LNCaP clone FGC (cell line): ENCODE measurements around the gene SPECC1L.
A peak's percentile ranks its signal among the peaks of the same experiment; 100 is the strongest.

Experiments used
- DNase-seq: peaks from one replicate; pipeline ENCODE4 v3.0.0-alpha.2; 2011; ENCODE audit warnings: low read depth
- H3K4me3 ChIP-seq: 2 replicates; pipeline ENCODE4 v1.5.1; 2011; ENCODE audit warnings: mild to moderate bottlenecking, low read depth, low read length, control low read depth
- TF ChIP-seq, protein P1 (sequence below): IDR thresholded peaks from 2 replicates; pipeline ENCODE4 v1.5.1; 2012; ENCODE audit warnings: mild to moderate bottlenecking; ENCODE audit not compliant: control insufficient read depth, insufficient read depth; ENCODE audit errors: extremely low read depth

SPECC1L gene

DNA sequence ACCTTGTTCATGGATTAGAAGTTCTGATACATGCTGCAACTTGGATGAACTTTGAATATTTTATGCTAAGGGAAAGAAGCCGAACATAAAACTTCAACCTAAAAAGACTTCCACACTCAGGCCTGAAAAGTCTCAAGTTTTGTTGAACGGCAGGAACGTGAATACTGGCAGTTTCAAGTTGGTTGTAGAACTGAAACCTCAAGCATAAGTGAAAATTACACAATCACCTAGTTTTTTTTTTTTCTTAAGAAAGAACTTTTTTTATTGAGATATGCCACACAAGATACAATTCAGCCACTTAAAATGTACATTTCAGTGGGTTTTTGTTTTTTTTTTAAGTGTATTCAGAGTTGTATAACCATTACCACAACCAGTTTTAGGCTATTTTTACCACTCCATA, 106.0 kb downstream of the SPECC1L start:
- TF ChIP-seq, protein P1, sequence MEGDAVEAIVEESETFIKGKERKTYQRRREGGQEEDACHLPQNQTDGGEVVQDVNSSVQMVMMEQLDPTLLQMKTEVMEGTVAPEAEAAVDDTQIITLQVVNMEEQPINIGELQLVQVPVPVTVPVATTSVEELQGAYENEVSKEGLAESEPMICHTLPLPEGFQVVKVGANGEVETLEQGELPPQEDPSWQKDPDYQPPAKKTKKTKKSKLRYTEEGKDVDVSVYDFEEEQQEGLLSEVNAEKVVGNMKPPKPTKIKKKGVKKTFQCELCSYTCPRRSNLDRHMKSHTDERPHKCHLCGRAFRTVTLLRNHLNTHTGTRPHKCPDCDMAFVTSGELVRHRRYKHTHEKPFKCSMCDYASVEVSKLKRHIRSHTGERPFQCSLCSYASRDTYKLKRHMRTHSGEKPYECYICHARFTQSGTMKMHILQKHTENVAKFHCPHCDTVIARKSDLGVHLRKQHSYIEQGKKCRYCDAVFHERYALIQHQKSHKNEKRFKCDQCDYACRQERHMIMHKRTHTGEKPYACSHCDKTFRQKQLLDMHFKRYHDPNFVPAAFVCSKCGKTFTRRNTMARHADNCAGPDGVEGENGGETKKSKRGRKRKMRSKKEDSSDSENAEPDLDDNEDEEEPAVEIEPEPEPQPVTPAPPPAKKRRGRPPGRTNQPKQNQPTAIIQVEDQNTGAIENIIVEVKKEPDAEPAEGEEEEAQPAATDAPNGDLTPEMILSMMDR: no peak
- DNase-seq: no peak
- no peak overlapping the region for H3K4me3 ChIP-seq

DNA sequence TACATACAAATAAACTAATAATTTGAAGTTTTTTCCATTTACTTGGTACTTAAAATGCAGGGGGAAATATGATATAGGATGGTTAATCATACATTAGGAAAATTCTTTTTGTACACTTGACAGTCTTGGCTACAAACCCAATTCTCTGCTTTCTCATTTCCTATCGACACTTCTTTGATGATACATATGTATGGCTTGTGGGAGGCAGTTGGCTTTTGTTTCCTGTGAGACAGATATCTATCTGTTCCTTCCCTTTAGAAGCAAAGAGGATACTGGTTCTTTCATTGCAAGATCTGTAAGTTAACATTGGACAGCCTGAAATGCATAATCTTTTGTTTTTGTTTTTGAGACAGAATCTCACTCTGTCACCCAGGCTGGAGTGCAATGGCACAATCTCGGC, 108.9 kb downstream of the SPECC1L start:
- TF ChIP-seq, protein P1: no peak
- no peak for DNase-seq
- H3K4me3 ChIP-seq: no peak overlapping the region

DNA sequence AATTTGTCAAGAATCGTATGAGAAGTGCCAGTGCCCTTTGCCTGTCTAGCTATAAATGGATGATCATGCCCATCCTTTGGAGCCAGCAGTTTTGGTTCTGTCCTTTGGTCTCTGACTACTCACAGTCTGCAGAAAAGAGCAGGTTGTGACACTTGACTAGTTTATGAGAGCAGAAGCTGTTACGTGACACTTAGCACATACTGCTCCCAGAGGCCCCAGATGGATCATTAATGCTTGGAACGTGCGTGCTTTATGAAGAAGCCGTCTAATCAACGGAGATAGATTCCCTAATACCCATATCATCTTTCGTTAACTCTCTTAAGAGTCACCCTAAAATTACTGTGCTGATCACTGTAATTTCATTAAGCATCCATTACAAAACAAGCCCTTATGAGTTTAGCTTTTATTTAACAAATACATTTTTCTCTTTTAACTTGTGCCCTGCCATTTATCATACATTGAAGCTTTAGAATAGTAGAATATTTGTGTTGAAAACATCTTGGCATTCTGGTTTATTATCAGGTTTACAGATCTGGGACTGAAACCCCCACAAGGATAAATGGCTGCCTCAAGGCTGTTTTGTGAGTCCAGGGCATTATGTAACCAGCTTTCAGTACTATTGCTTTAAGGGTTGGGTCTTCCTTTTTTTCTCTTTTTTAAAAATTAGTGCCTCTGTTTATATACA, 109.7 kb downstream of the SPECC1L start:
- DNase-seq: no peak
- no peak overlapping the region for H3K4me3 ChIP-seq
- TF ChIP-seq, protein P1: no peak

DNA sequence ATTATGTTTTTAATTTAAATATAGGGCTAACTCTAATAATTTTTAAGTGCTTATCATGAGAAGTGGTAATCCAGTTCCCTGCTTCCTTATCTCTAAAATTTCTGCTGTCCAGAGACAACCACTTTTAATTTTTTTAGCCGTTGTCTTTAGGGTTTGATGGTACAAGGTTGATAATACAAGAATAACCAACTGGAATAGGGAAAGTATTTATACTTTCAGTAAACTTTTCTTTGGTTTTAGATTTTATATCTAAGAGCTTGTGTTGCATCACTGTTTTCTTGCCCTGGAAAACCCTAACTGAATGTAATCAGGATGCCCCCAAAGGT, 110.2 kb downstream of the SPECC1L start:
- no peak for DNase-seq
- H3K4me3 ChIP-seq: no peak overlapping the region
- TF ChIP-seq, protein P1: no peak

DNA sequence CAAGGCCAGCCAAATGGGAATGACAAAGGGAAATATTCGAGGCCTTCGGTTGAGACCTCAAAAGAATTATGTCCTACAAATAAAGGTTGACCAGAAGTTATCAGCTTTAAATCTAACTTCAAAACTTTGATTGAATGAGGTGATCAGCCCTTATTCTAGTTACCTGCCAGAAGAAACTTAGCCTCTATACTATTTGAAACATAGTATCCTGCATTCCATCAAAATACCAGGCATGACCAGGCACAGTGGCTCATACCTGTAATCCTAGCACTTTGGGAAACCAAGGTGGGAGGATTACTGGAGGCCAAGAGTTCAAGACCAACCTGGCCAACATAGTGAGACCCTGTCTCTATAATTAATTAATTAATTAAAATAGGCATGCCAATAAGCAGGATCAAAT, 112.4 kb downstream of the SPECC1L start:
- no peak overlapping the region for H3K4me3 ChIP-seq
- DNase-seq: no peak
- TF ChIP-seq, protein P1: no peak

DNA sequence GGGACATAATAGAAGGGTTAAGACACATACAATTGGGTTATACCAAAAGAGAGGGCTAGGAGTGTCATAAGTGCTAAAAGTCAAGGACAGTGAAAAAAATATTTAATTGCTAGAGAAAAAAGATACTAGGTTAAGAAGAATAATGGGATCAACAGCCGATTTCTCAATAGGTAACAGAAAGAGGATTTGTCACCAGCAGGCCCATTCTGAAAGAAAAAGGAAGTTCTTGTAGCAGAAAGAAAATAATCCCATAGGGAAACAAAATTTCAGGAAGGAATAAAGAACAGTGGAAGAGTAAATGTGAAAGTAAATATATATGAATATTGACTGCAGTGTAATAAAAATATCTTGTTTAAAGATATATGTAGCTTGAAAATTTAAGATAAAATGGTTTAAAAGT, 113.5 kb downstream of the SPECC1L start:
- TF ChIP-seq, protein P1: no peak
- no peak for DNase-seq
- H3K4me3 ChIP-seq: no peak overlapping the region

DNA sequence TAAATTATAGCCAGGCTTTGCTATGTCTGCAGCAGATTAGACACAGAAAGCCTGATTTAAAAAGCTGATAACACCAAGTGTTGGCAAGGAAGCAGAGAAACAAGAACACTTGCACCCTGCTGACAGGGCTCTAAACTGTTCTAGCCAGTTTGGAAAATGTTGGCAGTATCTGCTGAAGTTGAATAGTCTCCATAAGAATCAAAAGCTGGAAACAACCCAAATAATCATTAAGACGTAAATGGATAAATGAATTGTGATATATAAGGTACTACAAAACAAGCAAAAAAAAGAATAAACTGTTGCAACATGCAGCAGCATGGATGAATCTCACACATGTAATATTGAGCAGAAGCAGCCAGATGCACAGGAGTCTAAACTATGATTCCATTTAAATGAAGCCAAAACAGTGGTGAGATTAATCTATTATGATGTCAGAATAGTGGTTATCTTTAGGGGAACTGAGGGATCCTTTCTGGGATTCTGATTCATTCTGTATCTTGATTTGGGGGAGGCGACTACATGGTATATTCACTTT, 116.4 kb downstream of the SPECC1L start:
- peak; percentile 83 for DNase-seq
- TF ChIP-seq, protein P1: no peak
- H3K4me3 ChIP-seq: no peak overlapping the region
